Measurements from ENCODE around the gene WDR72.
"Not testable (repeated sequence)": the region's sequence is repeated elsewhere in the genome, so short reads cannot be mapped to it uniquely, and the experiment has no call there.

The WDR72 gene

GRCh38 chr15:53588773-53589172 is 170.7 kb downstream of the WDR72 start:
- no peak for DNase-seq

- no peak for DNase-seq
Measured at GRCh38 chr15:53586799-53587198, 172.7 kb downstream of the WDR72 start.

- DNase-seq, result no peak
Measured at GRCh38 chr15:53581513-53581912, 177.9 kb downstream of the WDR72 start.

GRCh38 chr15:53580366-53580765 is 179.1 kb downstream of the WDR72 start:
- DNase-seq, result no peak

GRCh38 chr15:53576841-53577240 is 182.6 kb downstream of the WDR72 start:
- no peak for DNase-seq

GRCh38 chr15:53573091-53573490 is 186.4 kb downstream of the WDR72 start:
- DNase-seq, result no peak

GRCh38 chr15:53569751-53570480 is 189.5 kb downstream of the WDR72 start:
- DNase-seq, result no peak

- no peak for DNase-seq
Measured at GRCh38 chr15:53566912-53567311, 192.6 kb downstream of the WDR72 start.

- DNase-seq, result no peak
Measured at GRCh38 chr15:53565721-53566120, 193.7 kb downstream of the WDR72 start.

GRCh38 chr15:53564647-53565046 is 194.8 kb downstream of the WDR72 start:
- DNase-seq, result no peak

- DNase-seq, result no peak
Measured at GRCh38 chr15:53563627-53564026, 195.8 kb downstream of the WDR72 start.

- no peak for DNase-seq
Measured at GRCh38 chr15:53559364-53560277, 199.8 kb downstream of the WDR72 start.

GRCh38 chr15:53558384-53558783 is 201.1 kb downstream of the WDR72 start:
- no peak for DNase-seq

- DNase-seq, result no peak
Measured at GRCh38 chr15:53555226-53555625, 204.2 kb downstream of the WDR72 start.

GRCh38 chr15:53549697-53550305 is 209.7 kb downstream of the WDR72 start:
- DNase-seq, result peak; percentile 7

GRCh38 chr15:53548236-53548635 is 211.2 kb downstream of the WDR72 start:
- DNase-seq, result no peak

GRCh38 chr15:53540626-53541300 is 218.7 kb downstream of the WDR72 start:
- DNase-seq, result not testable (repeated sequence)

GRCh38 chr15:53539878-53540277 is 219.6 kb downstream of the WDR72 start:
- no peak for DNase-seq

- DNase-seq, result no peak
Measured at GRCh38 chr15:53536479-53537120, 222.9 kb downstream of the WDR72 start.

GRCh38 chr15:53535886-53536285 is 223.6 kb downstream of the WDR72 start:
- DNase-seq, result no peak

- no peak for DNase-seq
Measured at GRCh38 chr15:53534105-53534839, 225.2 kb downstream of the WDR72 start.

- no peak for DNase-seq
Measured at GRCh38 chr15:53530761-53531160, 228.7 kb downstream of the WDR72 start.
